NCI-H187 treated with DMSO at 0.1 percent for 48 hours (cell line): ENCODE data around the gene PCDHB16.
"Not testable (repeated sequence)": the region's sequence is repeated elsewhere in the genome, so short reads cannot be mapped to it uniquely, and the experiment has no call there.

ENCODE experiments used
- DNase-seq: peaks from one replicate; lab custom pipeline; 2025; lab: John Stamatoyannopoulos, UW

The PCDHB16 gene

DNA sequence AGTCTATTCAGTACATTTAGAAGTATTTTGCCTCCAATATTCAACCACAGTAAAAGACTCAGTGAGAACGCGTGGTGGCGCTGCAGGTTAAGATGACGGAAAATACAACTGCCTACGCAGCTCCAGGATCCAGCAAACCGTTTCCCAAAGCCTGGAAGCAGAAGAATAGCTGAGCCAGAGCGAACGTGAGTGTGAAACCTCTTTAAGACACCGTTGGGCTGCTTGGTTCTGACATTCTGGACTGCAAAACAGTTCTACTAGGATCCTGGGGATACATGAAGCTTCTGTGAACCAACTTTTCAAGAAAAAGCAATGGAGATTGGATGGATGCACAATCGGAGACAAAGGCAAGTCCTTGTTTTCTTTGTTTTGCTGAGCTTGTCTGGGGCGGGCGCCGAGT, at the start of gene PCDHB16:
PCDHB16 (plus strand) TSS at position 140 of the 400 bp plus-strand sequence; CDS start at position 313, 173 bp downstream.
- DNase-seq = no peak

GRCh38 chr5:141135030-141135717, 47.0 kb upstream of the PCDHB16 start, which contains the start of gene PCDHB5:
PCDHB5 (plus strand) TSS chr5:141135206; CDS start chr5:141135435, 229 bp downstream.
- DNase-seq = no peak

- no peak for DNase-seq
Measured at GRCh38 chr5:141135718-141136266, 46.4 kb upstream of the PCDHB16 start.

DNA sequence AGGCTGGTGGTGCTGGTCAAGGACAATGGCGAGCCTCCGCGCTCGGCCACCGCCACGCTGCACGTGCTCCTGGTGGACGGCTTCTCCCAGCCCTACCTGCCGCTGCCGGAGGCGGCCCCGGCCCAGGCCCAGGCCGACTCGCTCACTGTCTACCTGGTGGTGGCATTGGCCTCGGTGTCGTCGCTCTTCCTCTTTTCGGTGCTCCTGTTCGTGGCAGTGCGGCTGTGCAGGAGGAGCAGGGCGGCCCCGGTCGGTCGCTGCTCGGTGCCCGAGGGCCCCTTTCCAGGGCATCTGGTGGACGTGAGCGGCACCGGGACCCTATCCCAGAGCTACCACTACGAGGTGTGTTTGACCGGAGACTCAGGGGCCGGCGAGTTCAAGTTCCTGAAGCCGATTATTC, 44.8 kb upstream of the PCDHB16 start:
- DNase-seq = not testable (repeated sequence)

GRCh38 chr5:141149812-141150211, 32.4 kb upstream of the PCDHB16 start, which contains the start of gene PCDHB6:
PCDHB6 (plus strand) TSS chr5:141150057; CDS start chr5:141150258, 201 bp downstream.
- no peak for DNase-seq

- DNase-seq = no peak
Measured at GRCh38 chr5:141150224-141150992, 31.8 kb upstream of the PCDHB16 start.

DNA sequence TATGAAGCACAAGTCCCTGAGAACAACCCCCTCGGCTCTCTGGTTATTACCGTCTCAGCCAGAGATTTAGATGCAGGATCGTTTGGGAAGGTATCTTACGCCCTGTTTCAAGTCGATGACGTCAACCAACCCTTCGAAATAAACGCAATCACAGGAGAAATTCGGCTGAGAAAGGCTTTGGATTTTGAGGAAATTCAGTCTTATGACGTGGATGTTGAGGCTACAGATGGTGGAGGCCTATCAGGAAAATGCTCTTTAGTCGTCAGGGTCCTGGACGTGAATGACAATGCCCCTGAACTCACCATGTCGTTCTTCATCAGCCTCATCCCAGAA, 31.2 kb upstream of the PCDHB16 start:
- DNase-seq = no peak

DNA sequence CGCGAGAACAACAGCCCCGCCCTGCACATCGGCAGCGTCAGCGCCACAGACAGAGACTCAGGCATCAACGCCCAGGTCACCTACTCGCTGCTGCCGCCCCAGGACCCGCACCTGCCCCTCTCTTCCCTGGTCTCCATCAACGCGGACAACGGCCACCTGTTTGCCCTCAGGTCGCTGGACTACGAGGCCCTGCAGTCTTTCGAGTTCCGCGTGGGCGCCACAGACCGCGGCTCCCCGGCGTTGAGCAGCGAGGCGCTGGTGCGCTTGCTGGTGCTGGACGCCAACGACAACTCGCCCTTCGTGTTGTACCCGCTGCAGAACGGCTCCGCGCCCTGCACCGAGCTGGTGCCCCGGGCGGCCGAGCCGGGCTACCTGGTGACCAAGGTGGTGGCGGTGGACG, 30.6 kb upstream of the PCDHB16 start:
- DNase-seq = not testable (repeated sequence)

DNA sequence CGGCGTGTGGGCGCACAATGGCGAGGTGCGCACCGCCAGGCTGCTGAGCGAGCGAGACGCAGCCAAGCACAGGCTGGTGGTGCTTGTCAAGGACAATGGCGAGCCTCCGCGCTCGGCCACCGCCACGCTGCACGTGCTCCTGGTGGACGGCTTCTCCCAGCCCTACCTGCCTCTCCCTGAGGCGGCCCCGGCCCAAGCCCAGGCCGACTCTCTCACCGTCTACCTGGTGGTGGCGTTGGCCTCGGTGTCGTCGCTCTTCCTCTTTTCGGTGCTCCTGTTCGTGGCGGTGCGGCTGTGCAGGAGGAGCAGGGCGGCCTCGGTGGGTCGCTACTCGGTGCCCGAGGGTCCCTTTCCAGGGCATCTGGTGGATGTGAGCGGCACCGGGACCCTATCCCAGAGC, 30.1 kb upstream of the PCDHB16 start:
- DNase-seq = not testable (repeated sequence)

- no peak for DNase-seq
Measured at GRCh38 chr5:141155540-141156374, 26.4 kb upstream of the PCDHB16 start.

DNA sequence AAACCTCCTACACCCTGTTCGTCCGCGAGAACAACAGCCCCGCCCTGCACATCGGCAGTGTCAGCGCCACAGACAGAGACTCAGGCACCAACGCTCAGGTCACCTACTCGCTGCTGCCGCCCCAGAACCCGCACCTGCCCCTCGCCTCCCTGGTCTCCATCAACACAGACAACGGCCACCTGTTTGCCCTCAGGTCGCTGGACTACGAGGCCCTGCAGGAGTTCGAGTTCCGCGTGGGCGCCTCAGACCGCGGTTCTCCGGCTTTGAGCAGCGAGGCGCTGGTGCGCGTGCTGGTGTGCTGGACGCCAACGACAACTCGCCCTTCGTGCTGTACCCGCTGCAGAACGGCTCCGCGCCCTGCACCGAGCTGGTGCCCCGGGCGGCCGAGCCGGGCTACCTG, 24.8 kb upstream of the PCDHB16 start:
- DNase-seq = not testable (repeated sequence)

- not testable (repeated sequence) for DNase-seq
Measured at GRCh38 chr5:141157901-141158300, 24.3 kb upstream of the PCDHB16 start.

DNA sequence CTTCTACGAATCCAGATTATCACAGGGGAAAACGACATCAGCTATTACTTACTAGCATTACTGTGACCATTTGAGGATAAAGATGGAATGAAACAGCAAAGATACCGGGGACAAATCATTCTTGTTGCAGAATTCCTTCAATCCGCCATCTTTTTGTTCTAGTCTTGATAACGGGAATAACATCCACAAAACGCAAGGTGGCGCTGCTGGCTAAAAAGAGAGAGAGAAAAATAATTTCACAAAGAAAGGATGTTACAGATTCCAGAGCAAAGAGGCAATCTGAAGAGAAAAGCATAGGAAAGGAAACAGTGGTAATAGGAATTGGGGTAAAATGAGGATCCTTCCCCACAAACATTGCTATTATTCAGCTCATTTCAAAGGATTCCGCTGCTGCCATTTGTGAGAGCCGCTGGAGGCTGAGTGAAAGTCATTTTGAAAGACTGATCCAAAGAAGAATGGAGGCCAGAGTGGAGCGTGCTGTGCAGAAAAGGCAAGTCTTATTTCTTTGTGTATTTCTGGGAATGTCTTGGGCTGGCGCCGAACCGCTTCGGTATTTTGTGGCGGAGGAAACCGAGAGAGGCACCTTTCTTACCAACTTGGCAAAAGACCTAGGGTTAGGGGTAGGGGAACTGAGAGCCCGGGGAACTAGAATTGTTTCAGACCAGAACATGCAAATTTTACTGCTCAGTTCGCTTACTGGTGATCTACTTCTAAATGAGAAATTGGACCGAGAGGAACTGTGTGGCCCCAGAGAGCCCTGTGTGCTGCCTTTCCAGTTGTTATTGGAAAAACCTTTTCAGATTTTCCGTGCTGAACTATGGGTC, 9.6 kb upstream of the PCDHB16 start, which contains the start of gene PCDHB7:
PCDHB7 (plus strand) TSS at position 264 of the 824 bp plus-strand sequence; CDS start at position 456, 192 bp downstream.
- no peak for DNase-seq

GRCh38 chr5:141174291-141175104, 7.7 kb upstream of the PCDHB16 start:
- not testable (repeated sequence) for DNase-seq

GRCh38 chr5:141175933-141176332, 6.3 kb upstream of the PCDHB16 start:
- no peak for DNase-seq

DNA sequence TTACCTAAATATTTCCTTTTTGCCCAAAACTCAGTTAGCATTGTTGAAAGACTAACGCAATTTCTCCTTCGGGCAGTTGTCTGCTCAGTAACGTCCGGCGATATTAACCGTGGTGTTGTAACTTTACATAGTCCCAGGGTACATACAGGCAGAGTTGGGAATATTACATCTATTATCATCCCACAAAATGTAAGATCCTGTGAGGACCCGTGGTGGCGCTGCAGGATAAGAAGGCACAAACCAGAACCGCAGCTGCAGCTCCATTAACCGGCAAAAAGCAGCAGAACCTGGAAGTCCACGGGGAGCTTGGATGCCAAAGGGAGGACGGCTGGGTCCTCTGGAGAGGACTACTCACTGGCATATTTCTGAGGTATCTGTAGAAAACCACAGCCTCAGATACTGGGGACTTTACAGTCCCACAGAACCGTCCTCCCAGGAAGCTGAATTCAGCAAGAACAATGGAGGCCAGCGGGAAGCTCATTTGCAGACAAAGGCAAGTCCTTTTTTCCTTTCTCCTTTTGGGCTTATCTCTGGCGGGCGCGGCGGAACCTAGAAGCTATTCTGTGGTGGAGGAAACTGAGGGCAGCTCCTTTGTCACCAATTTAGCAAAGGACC, 4.5 kb upstream of the PCDHB16 start, which contains the start of gene PCDHB8:
PCDHB8 (plus strand) TSS at position 214 of the 615 bp plus-strand sequence; CDS start at position 459, 245 bp downstream.
- not testable (repeated sequence) for DNase-seq

DNA sequence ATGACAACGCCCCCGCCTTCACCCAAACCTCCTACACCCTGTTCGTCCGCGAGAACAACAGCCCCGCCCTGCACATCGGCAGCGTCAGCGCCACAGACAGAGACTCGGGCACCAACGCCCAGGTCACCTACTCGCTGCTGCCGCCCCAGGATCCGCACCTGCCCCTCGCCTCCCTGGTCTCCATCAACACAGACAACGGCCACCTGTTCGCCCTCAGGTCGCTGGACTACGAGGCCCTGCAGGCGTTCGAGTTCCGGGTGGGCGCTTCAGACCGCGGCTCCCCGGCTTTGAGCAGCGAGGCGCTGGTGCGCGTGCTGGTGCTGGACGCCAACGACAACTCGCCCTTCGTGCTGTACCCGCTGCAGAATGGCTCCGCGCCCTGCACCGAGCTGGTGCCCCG, 2.8 kb upstream of the PCDHB16 start:
- DNase-seq = not testable (repeated sequence)

- DNase-seq = not testable (repeated sequence)
Measured at GRCh38 chr5:141179876-141180275, 2.3 kb upstream of the PCDHB16 start.

- no peak for DNase-seq
Measured at GRCh38 chr5:141180313-141180712, 1.9 kb upstream of the PCDHB16 start.
